Epithelial cell of proximal tubule (primary cell): Measurements from ENCODE around the gene ITGB4. TPM values are rescaled to one million over a fixed set of nuclear protein-coding genes. Genes with fewer than 3 reads are reported as not detected.

Experiments
- DNase-seq: peaks from one replicate; pipeline ENCODE4 v3.0.0-alpha.2; 2011; ENCODE audit warnings: low read depth
- H3K4me3 ChIP-seq: 2 replicates; pipeline ENCODE4 v1.5.1; 2011; ENCODE audit warnings: low read depth, mild to moderate bottlenecking, low read length
- total RNA-seq: library from RNA; depleted of rRNA; stranded (reverse); fragments of >200 nt; gene quantifications from 2 replicates; pipeline ENCODE4 v1.2.3, GENCODE V29; 2015
- TF ChIP-seq, protein P1 (sequence below): conservative IDR thresholded peaks from 2 replicates; pipeline ENCODE4 v1.5.1; 2012; ENCODE audit warnings: low read depth, mild to moderate bottlenecking, low read length

The ITGB4 gene
- total RNA-seq, 1 donor from 2014 or later = 33.3 TPM

DNA sequence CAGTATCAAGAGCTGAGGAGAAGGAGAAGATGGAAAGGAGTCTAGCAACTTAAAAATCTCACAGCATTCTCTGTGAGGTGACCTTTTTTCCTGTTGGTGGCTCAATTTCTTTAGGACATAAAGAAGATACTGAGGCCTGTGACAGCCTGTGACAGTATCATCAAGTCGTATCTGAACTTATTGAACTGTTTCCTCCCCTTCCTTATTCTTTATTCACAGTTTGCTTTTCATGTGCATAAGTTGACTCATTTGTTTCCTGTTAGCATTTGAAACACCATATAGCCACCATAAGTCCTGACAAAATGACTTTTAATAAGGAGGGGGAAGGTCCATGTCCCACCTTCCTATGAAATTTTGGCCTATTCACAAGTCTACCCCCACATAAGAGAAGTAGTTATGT lies 72.2 kb downstream of the ITGB4 start:
- no peak overlapping the region for H3K4me3 ChIP-seq
- TF ChIP-seq, protein P1, sequence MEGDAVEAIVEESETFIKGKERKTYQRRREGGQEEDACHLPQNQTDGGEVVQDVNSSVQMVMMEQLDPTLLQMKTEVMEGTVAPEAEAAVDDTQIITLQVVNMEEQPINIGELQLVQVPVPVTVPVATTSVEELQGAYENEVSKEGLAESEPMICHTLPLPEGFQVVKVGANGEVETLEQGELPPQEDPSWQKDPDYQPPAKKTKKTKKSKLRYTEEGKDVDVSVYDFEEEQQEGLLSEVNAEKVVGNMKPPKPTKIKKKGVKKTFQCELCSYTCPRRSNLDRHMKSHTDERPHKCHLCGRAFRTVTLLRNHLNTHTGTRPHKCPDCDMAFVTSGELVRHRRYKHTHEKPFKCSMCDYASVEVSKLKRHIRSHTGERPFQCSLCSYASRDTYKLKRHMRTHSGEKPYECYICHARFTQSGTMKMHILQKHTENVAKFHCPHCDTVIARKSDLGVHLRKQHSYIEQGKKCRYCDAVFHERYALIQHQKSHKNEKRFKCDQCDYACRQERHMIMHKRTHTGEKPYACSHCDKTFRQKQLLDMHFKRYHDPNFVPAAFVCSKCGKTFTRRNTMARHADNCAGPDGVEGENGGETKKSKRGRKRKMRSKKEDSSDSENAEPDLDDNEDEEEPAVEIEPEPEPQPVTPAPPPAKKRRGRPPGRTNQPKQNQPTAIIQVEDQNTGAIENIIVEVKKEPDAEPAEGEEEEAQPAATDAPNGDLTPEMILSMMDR = no peak
- DNase-seq = no peak

DNA sequence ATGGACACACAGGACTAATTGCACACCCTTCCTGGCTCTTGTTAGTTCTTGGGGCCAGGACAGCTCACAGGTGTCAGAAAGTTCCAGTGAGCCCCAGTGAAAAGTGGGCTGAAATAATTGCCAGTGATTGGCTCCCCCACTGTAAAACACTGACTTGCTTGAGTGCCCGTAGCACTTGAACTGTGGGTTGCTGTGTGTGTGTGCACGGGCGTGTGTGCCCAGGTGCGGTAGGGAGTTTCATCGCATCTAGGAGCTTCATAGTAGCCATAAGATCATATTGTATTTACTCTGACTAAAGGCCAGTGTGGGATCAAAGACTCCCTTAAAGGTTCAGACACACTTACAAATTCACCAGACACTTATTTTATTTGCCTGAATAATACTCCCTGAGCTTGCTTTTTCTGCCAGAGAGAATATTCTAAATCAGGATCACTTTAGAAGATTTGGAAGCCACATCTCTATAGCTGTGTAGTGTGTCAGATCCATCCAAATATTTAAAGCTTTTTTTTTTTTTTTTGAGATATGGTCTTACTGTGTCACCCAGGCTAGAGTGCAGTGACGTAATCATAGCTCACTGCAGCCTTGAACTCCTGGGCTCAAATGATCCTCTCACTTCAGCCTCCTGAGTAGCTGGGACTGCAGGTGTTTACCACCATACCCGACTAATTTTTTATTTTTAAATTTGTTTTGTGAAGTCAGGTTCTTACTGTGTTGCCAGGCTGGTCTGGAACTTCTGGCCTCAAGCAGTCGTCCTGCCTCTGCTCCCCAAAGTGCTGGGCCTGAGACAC lies 74.8 kb downstream of the ITGB4 start:
- TF ChIP-seq, protein P1 = no peak
- H3K4me3 ChIP-seq = no peak overlapping the region
- DNase-seq = no peak

DNA sequence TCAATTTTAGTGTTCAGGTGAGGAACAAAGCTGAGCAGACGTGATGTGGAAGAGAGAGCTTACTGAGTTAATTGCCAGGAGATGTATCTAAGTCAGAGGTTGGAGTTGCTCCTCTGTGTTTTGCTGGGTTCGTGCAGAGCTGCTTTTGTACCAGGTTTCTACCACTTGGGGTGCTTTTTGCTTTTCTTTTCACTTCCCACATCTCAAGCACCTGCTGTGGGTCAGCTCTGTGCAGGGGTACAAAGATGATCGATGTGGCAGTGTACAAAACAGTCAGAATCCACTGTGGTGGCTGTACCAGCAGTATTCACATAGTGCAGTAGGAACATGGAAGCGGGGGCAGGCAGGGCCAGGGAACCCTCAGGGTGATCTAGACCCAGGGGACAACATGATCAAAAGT lies 78.1 kb downstream of the ITGB4 start:
- TF ChIP-seq, protein P1 = no peak
- DNase-seq = no peak
- H3K4me3 ChIP-seq = no peak overlapping the region

DNA sequence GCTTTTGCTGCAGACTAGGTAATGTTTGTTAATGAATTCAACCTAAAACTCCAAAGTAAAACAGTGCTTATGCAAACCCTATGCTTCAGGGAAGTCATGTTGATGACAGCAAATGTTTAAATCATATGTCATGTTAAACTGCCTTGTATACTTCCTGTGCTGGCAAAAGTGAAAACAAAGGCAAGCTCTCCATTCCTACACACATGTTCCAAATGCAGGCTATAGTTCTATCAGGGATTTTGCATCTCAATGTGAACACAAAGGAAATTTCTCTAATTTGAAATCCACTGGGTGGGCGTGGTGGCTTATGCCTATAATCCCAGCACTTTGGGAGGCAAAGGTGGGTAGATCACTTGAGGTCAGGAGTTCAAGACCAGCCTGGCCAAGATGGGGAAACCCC lies 82.6 kb downstream of the ITGB4 start:
- TF ChIP-seq, protein P1 = no peak
- no peak for DNase-seq
- no peak overlapping the region for H3K4me3 ChIP-seq

DNA sequence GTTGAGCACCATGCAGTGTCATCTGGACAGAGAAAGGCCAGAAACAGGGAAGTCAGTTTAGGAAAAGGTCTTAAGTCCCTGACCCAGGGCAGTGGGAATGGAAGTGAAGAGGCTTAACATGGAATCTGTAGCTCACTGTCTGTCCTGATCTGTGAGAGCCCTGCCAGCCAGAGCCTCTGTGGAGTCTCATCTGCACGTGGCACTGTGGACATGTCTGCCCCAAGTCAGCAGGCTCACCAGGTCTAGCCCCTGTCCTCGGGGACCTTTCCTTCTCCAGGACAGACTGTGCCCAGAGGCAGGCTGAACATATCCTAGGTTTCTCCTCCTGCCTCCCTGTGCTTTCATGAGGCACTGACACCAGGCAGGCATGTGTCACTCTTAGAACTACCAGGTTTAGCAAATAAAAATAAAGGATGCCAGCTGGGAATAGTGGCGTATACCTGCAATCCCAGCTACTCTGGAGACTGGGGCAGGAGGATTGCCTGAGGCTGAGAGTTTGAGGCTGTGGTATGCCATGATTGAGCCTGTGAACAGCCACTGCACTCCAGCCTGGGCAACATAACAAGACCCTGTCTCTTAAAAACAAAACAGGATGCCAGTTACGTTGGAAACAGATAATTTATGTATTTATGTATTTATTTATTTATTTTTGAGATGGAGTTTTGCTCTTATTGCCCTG lies 85.7 kb downstream of the ITGB4 start:
- TF ChIP-seq, protein P1 = no peak
- H3K4me3 ChIP-seq = no peak overlapping the region
- DNase-seq = no peak

Other genes starting within 250 kb of the ITGB4 start
- 9.5 and 12.2 TPM in 2 replicates for gene CASKIN2, start 205.9 kb upstream of the ITGB4 start, total RNA-seq
- 24.0 and 41.7 TPM in 2 replicates for gene TSEN54, start 204.9 kb upstream of the ITGB4 start, total RNA-seq
- 37.0 and 64.7 TPM in 2 replicates for gene LLGL2, start 195.8 kb upstream of the ITGB4 start, total RNA-seq
- 0.36 and 5.4 TPM in 2 replicates for gene MYO15B, start 133.7 kb upstream of the ITGB4 start, total RNA-seq
- 0.63 and 0.94 TPM in 2 replicates for gene SMIM5, start 88.0 kb upstream of the ITGB4 start, total RNA-seq
- 20.0 and 25.7 TPM in 2 replicates for gene RECQL5, start 54.3 kb upstream of the ITGB4 start, total RNA-seq
- gene SAP30BP, start 54.1 kb upstream of the ITGB4 start, total RNA-seq = 95.8 and 107 TPM in 2 replicates
- gene GALK1, start 43.7 kb downstream of the ITGB4 start, total RNA-seq = 44.3 and 48.2 TPM in 2 replicates
- 19.4 and 20.3 TPM in 2 replicates for gene UNK, start 63.3 kb downstream of the ITGB4 start, total RNA-seq
- 9.2 and 17.8 TPM in 2 replicates for gene UNC13D, start 122.9 kb downstream of the ITGB4 start, total RNA-seq
- 65.5 and 69.2 TPM in 2 replicates for gene WBP2, start 133.9 kb downstream of the ITGB4 start, total RNA-seq
- gene TRIM47, start 157.1 kb downstream of the ITGB4 start, total RNA-seq = 51.2 and 68.7 TPM in 2 replicates
- gene TRIM65, start 175.5 kb downstream of the ITGB4 start, total RNA-seq = 24.7 and 28.6 TPM in 2 replicates
- 38.3 and 47.9 TPM in 2 replicates for gene MRPL38, start 183.4 kb downstream of the ITGB4 start, total RNA-seq
- gene FBF1, start 219.6 kb downstream of the ITGB4 start, total RNA-seq = 5.5 and 9.0 TPM in 2 replicates